Large intestine (tissue), 3 donors: Measurements from ENCODE around the gene TBC1D22A. TPM values are rescaled to one million over a fixed set of nuclear protein-coding genes. Genes with fewer than 3 reads are reported as not detected.

Source experiments
- DNase-seq, 2 donors: peaks; one replicate each; pipeline versions ENCODE4 v3.0.0 to v3.0.0-alpha.2; 2013
- H3K27ac ChIP-seq: one replicate; pipeline ENCODE4 v1.5.1; 2013; ENCODE audit warnings: low read length
- H3K27me3 ChIP-seq: 2 replicates; pipeline ENCODE4 v1.6.1; 2013; ENCODE audit warnings: low read length; ENCODE audit not compliant: control insufficient read depth, insufficient read depth
- H3K36me3 ChIP-seq: 2 replicates; pipeline ENCODE4 v1.6.1; 2013; ENCODE audit warnings: low read length; ENCODE audit not compliant: control insufficient read depth, insufficient read depth
- H3K4me1 ChIP-seq: one replicate; pipeline ENCODE4 v1.6.1; 2013; ENCODE audit warnings: low read length; ENCODE audit not compliant: control insufficient read depth, insufficient read depth
- H3K4me3 ChIP-seq: one replicate; pipeline ENCODE4 v1.5.1; 2013; ENCODE audit warnings: low read length
- H3K9me3 ChIP-seq: one replicate; pipeline ENCODE4 v1.6.1; 2013; ENCODE audit warnings: mild to moderate bottlenecking, low read depth, low read length, moderate library complexity; ENCODE audit not compliant: control insufficient read depth
- WGBS: methylation state at CpG from one replicate; pipeline ENCODE4 v1.1.5; 2013; ENCODE audit warnings: low lambda C conversion rate; ENCODE audit not compliant: insufficient coverage; 5-methylcytosine and 5-hydroxymethylcytosine counted together
- polyA plus RNA-seq: library from polyadenylated mRNA; unstranded; fragments of 120-200 nt; gene quantifications from one replicate; pipeline ENCODE4 v1.2.1, GENCODE V29; 2013

TBC1D22A gene
- polyA plus RNA-seq, 1 donor = 21.5 TPM

- Histone ChIP-seq H3K27me3 (no peaks in the 10 kb centered on the region), H3K4me1 (no peaks in the 10 kb centered on the region), H3K27ac (no peak overlapping the region), H3K36me3 (no peaks in the 10 kb centered on the region), H3K9me3 (peaks cover 5% of the 10 kb centered on the region), H3K4me3 (no peak overlapping the region)
- no peak for DNase-seq
- WGBS = 100% methylated on average over 6 of the region's 23 CpGs
Measured at GRCh38 chr22:46858181-46858771, 95.8 kb downstream of the TBC1D22A start.

GRCh38 chr22:46860562-46860961, 98.1 kb downstream of the TBC1D22A start:
- H3K27me3 ChIP-seq = no peaks in the 10 kb centered on the region
- no peak overlapping the region for H3K4me3 ChIP-seq
- H3K36me3 ChIP-seq = no peaks in the 10 kb centered on the region
- 100% methylated on average over 1 of the region's 16 CpGs for WGBS
- peaks cover 15% of the 10 kb centered on the region for H3K4me1 ChIP-seq
- no peak overlapping the region for H3K27ac ChIP-seq
- no peak for DNase-seq
- peaks cover 5% of the 10 kb centered on the region for H3K9me3 ChIP-seq

- Histone ChIP-seq H3K4me1 (peaks cover 15% of the 10 kb centered on the region), H3K9me3 (peaks cover 5% of the 10 kb centered on the region), H3K4me3 (no peak overlapping the region), H3K27me3 (no peaks in the 10 kb centered on the region), H3K36me3 (no peaks in the 10 kb centered on the region), H3K27ac (no peak overlapping the region)
- no peak for DNase-seq
- WGBS = no CpG with 5 or more reads among the region's 16 CpGs
Measured at GRCh38 chr22:46861468-46862367, 99.3 kb downstream of the TBC1D22A start.

GRCh38 chr22:46862418-46863324, 100.2 kb downstream of the TBC1D22A start:
- Histone ChIP-seq H3K36me3 (no peaks in the 10 kb centered on the region), H3K4me1 (peaks cover 15% of the 10 kb centered on the region), H3K27ac (no peak overlapping the region), H3K4me3 (no peak overlapping the region), H3K9me3 (peaks cover 5% of the 10 kb centered on the region), H3K27me3 (no peaks in the 10 kb centered on the region)
- no CpG with 5 or more reads among the region's 17 CpGs for WGBS
- no peak for DNase-seq

- Histone ChIP-seq H3K36me3 (no peaks in the 10 kb centered on the region), H3K27ac (peak overlapping the region; percentile 52), H3K4me3 (no peak overlapping the region), H3K27me3 (no peaks in the 10 kb centered on the region), H3K4me1 (peaks cover 15% of the 10 kb centered on the region), H3K9me3 (no peaks in the 10 kb centered on the region)
- WGBS = no CpG with 5 or more reads among the region's 6 CpGs
- no peak for DNase-seq
Measured at GRCh38 chr22:46863794-46864193, 101.3 kb downstream of the TBC1D22A start.

- Histone ChIP-seq H3K27me3 (no peaks in the 10 kb centered on the region), H3K27ac (peak overlapping the region; percentile 52), H3K4me3 (no peak overlapping the region), H3K4me1 (peaks cover 15% of the 10 kb centered on the region), H3K36me3 (no peaks in the 10 kb centered on the region), H3K9me3 (no peaks in the 10 kb centered on the region)
- DNase-seq = peak; percentile 38 to 77
- 41% methylated on average over 2 of the region's 10 CpGs for WGBS
Measured at GRCh38 chr22:46864314-46865051, 102.0 kb downstream of the TBC1D22A start.

GRCh38 chr22:46865052-46865434, 102.6 kb downstream of the TBC1D22A start:
- Histone ChIP-seq H3K27ac (peak overlapping the region; percentile 52), H3K4me1 (peaks cover 15% of the 10 kb centered on the region), H3K9me3 (no peaks in the 10 kb centered on the region), H3K27me3 (no peaks in the 10 kb centered on the region), H3K36me3 (no peaks in the 10 kb centered on the region), H3K4me3 (no peak overlapping the region)
- DNase-seq = no peak
- WGBS = no CpG with 5 or more reads among the region's 3 CpGs

GRCh38 chr22:46865642-46866041, 103.2 kb downstream of the TBC1D22A start:
- 100% methylated on average over 2 of the region's 7 CpGs for WGBS
- Histone ChIP-seq H3K27ac (no peak overlapping the region), H3K9me3 (no peaks in the 10 kb centered on the region), H3K4me1 (peaks cover 15% of the 10 kb centered on the region), H3K36me3 (peaks cover under 1% of the 10 kb centered on the region), H3K4me3 (no peak overlapping the region), H3K27me3 (no peaks in the 10 kb centered on the region)
- no peak for DNase-seq

GRCh38 chr22:46866591-46866990, 104.1 kb downstream of the TBC1D22A start:
- H3K36me3 ChIP-seq = peaks cover 2% of the 10 kb centered on the region
- no peak overlapping the region for H3K4me3 ChIP-seq
- no peaks in the 10 kb centered on the region for H3K9me3 ChIP-seq
- no peaks in the 10 kb centered on the region for H3K27me3 ChIP-seq
- H3K4me1 ChIP-seq = peaks cover 15% of the 10 kb centered on the region
- no peak overlapping the region for H3K27ac ChIP-seq
- no CpG with 5 or more reads among the region's 8 CpGs for WGBS
- DNase-seq = no peak
